HG02973 (cell line): ENCODE results near the gene NT5DC2.
A peak's percentile ranks its signal among the peaks of the same experiment; 100 is the strongest.
"Not testable (repeated sequence)": the region's sequence is repeated elsewhere in the genome, so short reads cannot be mapped to it uniquely, and the experiment has no call there.

ENCODE experiments used
- ATAC-seq: cut with Tn5 transposase; IDR thresholded peaks from one replicate; pipeline ENCODE4 v1.9.1; 2021; ENCODE audit warnings: moderate library complexity; ENCODE audit not compliant: unreplicated experiment

NT5DC2 gene

DNA sequence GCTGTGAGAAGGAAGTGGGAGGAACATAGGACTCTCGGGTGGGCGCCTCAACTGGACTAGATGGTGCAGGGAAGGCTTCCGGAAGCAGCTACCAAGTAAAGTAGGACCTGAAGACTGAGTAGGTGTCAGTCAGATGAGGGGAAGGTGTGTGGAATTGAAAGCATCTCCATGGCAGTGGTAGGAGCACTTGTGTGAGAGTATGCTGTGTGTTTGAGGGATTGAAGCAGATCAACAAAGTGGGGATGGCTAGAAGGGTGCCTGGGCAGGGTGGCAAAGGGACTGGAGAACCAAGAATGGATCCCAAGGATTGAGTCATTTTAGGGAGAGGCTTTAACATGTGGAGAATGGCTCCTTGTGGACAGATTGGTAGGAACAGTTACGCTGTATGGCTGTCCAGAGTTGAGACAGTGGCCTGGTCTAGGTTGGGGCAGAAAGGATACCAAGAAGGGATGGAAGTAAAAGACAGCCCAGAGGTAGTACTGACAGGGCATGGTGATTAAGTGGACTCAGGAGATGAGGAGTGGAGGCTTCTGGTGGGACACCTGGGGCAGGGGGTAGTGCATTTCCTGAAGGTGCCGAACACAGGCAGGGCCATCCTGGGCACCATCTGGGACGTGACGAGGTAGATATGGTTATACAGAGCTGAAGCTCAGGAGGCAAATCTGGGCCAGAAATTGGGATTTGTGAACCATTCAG lies 4.2 kb upstream of the NT5DC2 start:
- ATAC-seq: no peak

DNA sequence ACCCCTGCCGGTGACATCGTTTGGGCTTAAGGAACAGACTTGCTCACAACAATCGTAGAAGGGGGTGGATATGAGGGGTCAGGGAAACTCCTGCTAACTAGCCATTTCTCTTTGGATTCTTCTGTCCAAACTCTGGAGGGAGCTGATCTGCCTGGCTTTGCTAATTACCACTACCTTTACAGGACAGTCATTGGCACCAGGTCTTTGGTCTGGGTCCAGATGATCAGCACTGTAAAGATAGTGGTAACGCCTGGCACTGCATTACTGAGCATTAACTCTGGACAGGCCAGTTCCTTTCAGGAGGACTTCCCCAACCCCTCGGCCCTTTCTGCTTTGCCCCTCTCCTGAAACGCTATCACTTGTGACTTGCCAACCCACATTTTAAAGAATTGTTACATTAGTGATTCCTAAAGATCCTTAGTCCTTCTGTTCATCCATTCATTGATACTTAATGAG lies 3.5 kb upstream of the NT5DC2 start:
- no peak for ATAC-seq

DNA sequence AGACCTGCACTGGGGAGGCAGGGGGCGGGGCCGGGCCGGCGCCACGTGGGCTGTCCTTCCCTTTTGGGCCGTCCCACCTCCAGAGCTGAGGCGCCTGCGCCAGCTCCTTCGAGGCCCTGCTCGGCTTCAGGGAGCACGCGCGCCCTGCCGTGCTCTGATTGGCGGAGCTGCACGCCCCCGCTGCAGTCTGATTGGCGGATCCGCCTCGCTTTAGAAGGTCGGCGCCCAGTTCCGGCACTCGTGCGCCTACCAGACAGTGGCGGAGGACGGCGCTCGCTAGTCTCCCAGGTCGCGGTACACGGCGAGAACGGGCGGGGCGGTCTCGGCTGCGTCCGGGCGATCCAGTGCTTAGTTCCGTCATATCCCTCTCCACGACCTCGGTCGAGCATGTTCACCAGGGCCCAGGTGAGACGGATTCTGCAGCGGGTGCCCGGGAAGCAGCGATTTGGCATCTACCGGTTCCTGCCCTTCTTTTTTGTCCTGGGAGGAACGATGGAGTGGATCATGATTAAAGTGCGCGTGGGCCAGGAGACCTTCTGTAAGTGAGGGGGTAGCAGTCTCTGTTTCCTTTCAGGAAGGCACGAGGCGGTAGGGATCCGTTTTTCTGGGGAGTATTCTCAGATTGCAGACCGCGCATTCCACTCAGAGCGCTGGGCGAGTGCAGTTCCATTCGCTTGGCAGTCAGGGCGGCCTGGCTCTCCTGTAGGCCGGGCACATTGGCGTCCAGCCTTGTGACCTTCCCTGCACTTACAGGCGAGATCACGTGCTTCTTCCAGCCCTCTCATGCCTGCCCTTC lies 2.9 kb upstream of the NT5DC2 start, which contains the start of gene UQCC5:
Gene UQCC5 (plus strand): TSS at position 237 of the 796 bp plus-strand sequence. CDS start 151 bp downstream, at position 388.
- peak; percentile 83 for ATAC-seq

DNA sequence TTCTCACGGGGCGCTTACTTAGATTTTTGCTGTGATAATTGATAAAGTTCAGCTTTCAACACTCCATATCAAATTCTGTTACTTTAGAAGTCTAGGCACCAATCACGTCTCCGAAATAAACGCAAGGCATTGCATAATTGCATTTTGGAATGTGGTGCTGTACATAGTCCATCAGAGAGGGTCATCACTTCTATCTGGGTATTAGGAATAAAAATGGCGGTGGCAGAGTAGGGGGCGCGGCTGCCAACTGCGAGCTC lies 2.4 kb upstream of the NT5DC2 start:
- no peak for ATAC-seq

DNA sequence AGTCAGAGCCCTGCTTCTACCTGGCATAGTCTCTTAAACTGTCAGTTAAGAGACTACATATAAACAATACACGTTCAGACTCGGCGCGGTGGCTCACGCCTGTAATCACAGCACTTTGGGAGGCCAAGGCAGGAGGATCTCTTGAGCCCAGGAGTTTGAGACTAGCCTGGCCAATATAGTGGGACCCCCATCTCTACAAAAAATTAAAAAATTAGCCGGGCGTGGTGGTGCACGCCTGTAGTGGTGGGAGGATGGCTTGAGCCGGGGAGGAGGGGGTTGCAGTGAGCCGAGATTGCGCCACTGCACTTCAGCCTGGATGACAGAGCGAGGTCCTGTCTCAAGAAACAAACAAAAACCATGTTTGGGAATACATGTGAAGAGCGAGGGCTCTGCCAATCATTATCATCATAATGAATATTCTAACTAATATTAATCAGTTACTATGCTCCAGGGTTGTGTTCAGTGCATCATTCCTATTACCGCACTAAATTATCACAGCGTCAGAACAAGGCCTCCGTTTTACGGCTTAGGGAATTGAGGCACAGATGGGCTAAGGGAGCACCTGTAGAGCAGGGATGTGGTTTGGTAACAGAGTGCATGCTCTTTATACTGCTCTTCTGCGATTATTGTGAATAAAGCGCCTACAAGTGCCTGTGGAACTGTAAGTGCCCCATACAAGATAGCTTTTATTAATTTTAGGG lies 1.9 kb upstream of the NT5DC2 start:
- ATAC-seq: no peak

DNA sequence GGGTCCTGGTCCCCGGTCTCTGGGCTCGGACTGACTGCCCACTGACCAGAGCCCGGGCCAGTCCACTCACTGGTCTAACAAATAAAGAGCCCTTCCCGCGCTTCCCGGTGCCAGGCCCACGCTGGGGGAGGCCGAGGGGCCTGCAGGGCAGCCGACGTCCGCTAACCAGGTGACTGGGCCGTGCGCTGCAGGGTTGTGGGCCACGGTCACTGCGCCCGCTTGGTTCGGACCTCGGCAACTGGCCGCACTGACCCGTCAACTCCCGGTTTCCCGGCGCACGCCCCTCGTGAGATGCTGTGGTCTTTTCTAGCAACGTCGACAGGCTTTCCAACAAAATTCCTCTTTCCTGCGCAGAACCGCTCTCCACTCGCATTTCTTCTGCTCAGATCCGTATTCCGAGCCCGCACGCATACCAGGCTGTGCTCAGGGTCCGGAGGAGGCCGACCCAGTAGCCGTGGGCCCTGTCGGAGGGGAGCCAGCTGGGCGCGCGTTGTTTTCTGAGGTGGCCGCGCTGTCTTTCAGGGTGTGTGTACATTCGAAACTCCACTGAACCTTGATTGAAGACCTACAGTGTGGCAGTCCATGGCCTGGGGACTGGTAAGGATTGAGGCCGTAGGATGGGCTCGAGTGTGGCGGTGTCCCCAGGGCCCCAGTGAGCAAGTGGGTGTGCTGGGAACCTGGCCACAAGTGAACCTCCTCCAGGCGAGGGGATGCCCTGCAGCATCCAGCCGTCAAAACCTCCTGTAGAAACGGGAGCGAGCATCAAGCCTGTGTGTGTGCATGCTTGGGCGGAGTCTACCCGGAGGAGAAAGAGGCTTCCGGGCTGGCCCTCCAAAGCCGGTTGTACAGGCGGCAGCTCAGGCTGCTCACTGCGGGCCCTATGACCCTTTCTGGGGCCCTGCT lies 875 bp upstream of the NT5DC2 start:
- ATAC-seq: no peak

DNA sequence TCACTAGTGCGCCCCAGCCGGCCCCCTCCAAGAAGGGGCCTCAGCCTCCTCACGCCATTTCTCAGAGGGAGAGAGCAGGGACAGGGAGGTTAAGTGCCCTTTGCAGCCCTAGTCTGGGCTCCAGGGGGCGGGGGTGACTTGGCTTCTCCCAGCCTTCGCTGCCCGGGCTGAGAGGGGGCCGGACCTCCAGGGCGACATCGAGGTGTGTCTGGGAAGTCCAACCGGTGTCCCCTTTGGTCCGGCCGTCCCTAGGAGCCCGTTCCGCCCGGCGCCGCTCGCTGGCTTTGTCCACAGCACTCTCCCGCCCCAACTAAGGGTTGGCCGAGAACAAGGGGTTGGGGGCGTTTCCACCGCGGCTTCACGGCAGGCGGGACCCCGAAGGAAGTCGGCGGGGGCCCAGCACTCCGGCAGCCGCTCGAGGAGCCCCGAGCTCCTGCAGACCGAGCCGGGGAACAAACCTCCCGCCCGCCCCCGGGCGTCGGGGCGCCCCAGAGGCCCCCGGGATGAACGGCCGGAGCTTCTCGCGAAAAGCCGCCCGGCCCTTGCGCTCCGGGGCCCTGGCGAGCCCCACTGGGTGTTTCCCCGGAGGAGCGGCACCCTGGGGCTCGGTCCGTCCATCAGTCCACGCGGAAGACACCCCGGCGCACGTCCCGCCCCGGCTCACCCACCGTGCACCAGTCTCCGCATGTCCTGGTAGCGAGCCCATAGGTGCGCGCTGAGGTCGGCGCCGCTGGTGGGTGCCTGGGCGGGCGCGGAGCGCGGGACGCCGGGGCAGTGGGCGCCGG lies 627 bp downstream of the NT5DC2 start:
- no peak for ATAC-seq

DNA sequence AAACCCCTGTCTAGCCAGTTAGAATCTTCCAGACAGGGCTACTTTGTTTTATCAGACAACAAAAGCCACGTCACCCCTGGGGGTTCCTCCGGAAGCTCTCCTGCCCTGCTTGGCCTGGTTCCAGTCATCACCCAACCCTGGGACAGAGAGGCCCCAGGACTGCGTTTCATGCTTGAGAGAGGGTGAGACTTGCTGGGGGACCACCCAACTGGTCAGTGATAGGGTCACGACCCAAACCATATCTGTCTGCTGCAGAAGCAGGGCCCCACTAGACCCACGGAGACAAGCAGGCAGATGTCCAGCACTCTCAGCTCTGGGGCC lies 1.2 kb downstream of the NT5DC2 start:
- ATAC-seq: no peak

DNA sequence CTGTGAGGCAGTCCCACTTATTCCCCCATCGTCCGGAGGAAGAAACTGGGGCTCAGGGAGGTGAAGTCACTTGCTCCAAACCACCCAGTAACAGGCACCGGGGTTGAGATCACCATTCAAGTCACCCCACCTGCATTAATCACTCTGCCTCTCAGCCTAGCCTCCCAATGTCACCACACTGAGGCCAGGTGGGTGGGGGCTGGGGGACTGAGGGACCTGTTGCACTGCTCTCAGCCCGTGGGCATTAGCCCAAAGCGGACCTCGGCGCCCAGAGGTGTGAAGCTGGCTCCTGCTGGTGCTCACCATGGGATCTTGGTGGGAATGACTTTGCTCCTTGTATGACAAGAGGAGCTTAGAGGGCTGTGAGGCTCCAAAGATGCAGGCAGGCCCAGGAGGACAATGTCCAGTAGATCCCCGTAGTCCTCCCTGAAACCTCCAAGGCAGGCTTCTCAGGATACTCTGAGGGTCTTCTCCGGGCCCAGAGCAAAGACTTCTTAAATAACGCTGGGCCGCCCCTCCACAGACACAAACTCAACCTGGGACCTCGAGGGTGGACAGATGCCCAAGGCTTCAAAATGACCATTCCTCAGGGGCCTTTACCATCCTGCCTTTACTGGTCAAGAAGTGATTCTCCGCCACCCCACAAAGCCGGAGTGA lies 1.7 kb downstream of the NT5DC2 start:
- ATAC-seq: no peak

DNA sequence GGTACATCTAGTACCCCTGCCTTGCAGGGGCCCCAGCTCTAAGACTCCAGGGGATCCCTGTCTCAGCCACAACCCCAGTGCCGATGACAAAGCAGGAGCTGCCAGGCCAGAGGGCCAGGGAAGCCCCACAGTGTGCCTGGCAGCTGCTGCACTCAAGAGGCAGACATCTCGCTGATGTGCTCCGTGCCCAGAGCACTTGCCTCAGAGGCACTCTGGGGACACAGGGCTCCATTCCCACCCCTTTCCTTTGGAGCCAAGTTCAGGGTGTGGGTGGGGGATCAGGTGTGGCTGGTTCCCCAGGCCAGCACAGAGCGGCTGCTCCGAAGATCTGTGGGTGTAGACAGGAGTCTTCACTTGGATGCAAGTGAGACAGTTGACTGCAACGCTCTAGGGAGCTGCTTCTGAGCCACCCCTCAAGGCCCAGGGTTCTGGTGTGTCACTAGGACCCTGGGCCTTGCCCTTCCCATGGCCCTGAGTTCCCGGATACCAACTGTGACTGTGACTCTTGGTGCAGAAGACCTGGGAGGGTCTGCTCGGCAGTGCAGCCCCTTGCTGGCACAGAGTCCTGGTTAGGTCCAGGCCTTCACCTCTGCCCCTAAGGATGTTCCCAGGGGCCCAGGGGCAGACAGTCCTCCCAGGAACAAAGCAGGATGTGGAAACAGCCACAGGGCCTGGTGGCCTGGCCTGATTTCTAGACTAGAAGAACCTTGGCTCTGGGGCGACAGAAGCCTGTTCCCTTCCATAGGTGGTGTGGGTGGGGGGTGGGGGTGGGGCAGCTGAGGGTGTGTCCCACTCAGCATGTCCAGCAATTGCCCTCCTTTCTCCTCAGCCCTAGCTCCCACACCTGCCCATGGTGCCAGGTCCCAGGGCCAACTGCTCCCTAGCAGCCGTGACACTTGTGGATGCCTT lies 2.5 kb downstream of the NT5DC2 start:
- ATAC-seq: no peak

DNA sequence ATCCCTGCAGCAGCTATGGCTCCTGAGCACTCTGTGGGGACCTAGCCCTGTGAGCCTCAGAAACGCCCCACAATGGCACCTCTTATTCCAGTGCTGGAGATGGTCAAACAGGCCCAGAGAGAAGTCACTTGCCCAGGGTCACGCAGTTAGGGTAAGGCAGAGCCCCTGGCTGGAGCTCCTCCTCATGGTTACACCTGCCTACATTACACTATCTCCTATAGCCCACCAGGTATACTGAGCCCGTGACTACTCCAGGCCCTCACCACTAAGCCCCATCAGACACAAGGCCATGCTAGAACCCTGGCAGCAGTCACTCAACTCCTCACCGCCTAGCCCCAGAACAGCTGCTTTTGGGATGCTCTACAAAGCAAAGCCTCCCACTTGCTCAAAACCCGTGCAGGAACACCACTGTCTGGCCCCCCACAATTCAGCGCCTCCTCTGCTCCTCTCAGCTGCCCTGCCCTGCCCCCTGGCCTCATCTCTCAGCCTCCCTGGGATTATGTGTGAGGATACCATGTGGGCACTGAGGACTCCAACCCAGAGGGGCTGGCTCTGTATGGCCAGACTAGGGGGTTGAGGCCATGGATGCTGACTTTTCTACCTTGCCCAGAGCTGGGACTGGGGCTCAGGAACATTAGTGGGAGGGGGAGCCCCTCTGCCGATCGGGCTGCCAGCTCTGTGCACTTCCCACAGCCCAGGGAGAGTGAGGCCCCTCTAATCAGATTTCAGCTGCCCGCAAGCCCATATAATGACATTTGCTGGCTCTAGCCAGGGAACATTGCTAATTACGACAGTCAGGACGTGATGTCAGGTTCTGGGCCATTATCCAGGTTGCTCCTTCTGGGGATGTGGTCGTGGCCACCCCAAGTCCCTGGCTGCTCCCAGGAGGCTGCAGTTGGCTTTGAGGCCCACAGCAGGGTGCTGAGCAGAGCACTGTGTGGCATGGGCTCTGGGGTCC lies 4.0 kb downstream of the NT5DC2 start:
- no peak for ATAC-seq

DNA sequence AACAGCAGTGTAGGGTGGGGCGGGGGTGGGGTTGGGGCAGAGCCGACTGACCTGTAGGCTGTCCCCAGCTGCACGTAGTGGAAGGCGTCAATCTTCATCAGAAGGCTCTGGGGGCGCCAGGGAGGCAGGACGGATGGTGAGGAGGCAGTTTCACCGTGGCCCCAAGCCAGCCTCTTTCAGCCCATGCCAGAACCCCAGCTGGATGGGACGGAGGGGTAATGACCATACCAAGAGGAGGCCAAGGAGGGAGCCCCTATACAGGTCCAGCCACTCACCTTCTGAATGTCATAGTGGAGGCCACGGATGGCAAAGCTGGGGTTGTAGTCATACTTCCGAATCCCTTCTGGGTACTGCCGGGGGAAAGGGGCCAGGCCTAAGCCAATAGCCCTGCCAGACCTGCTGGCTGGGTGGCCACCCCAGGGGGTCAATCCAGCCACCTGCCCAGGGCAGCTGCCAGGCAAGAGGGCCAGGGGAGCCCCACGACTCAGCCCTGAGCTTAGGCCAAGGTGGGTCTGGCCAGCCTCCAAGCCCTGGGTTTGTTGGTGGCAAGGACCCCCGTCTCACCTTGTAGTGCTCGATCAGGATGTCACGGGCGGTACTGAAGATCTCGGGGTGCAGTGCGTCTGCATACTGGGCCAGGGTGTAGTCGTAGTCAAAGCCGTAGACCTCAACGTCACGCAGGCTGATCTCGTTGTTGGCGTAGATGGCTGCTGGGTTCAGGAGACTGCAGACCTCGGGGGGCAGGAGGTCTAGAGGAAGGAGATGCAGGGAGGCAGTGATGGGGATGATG lies 4.9 kb downstream of the NT5DC2 start:
- ATAC-seq: no peak

DNA sequence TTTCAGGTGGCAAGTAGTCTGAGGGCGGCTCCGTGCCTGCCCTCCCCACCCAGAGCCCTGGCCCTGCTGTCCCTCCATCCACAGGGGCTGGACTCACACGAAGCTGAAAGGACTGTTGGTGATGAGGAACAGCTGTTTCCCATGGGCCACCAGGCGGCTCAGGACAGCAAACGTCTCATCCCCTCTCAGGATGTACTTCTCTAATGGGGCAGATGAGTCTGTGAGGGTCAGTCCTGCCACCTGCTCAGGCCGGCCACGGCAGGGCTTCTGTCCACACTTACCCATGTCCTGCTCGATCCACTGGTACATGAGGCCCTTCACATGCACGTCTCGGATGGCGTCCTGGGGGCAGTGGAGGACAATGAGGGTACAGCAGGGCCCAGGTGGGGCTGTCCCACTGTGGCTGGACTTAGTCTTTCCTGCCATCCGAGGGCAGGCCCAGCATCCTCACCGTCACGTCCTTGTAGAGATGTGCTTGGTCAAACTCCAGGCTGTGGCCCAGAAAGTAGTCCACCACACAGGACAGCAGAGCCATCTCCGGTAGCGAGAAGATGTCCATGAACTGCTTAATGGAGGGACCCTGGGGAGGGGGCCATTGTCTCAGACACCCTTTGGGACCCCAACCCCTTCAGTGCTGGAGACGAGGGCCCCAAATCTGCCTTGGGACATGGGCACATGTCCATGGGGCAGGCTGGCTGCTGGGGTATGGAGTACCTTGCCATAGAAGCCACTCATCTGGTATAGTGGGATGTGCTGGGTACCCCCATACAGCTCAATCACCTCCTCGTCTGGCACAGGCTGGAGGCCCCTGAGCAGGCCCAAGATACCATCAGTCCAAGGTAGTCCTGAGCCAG lies 5.7 kb downstream of the NT5DC2 start:
- no peak for ATAC-seq

DNA sequence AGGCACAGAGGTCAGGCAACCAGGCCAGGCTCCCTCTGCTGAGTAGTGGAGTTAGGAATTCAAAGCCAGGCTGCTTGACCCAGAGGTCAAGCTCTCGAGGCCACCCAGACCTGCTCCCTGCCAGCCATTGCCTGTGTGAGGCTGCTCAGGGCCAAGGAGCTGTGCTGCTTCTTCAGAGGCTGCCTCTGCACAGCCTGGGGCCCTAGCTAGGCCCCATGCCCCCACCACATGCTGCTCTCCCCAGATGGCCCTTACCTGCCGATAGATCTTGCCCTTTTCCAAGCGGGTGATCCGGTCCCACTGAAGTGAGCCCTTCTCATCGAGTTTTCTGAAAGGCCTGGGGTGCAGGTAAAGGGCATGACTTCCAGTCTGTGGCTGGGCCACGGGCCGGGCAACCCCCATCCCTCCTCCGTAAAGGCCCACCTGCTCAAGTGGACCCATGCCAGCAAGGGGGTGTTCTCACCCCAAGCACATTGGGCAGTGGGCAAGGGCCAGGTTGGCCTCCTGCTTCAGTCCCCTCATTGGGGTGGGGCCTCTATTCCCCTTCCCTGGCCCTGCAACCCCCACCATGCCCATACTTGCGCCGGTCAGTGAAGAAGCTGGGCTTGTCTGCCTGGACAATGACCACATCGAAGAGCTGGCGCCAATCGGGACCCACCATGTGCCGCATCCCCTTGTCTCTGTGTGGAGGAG lies 6.5 kb downstream of the NT5DC2 start:
- no peak for ATAC-seq

DNA sequence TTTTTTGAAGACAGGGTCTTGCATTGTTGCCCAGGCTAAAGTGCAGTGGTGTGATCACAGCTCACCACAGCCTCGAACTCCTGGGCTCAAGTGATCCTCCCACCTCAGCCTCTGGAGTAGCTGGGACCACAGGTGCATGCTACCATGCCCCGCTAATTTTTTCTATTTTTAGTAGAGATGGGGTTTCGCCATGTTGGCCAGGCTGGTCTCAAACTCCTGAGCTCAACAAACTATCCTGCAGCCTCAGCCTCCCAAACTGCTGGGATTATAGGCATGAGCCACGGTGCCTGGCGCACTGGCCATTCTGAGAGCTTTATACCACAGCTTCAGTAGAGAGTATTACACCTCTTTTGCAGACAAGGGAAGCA lies 7.0 kb downstream of the NT5DC2 start:
- not testable (repeated sequence) for ATAC-seq
